OCI-M2 (cell line): ENCODE measurements around the gene FAM72D.
"Not testable (repeated sequence)": the region's sequence is repeated elsewhere in the genome, so short reads cannot be mapped to it uniquely, and the experiment has no call there.

Source experiments
- DNase-seq: peaks from one replicate; lab custom pipeline; 2025; ENCODE audit not compliant: unreplicated experiment; lab: John Stamatoyannopoulos, UW

The FAM72D gene

DNA sequence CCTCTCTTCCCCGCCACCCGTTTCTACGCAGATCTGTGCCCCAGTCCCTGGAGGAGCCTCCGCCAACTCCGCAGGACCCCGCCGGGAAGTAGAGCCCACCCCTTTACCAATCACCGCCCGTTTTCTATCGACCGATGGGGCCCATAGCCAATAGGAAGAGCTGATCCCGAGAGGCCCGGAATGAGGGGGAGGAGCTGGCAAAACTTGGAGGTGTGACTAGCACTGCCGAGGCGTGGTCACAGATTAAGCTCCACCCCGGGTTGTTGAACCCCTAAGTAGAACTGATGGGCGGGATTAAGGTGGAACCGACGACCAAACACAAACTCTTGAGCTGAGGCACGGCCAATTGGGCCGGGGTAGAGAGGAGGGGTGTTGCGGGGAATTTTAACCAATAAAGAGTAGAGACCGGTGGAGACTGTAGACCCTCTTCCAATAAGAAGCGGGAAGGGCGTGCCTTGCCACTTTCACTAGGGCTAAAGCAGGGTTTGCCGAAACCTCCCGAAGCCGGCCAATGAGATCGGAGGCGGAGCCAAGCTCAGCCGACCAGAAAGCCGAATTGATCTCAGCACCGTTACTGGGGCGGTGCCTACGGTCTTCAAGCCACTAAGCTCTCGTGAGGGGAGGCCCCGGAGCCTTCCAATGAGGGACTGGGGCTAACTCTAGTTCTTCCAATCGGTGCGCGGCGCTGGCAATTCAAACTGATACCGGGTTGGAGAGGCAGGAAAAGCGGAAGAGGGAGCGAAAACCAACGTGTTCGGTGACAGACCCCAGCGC, at the start of gene FAM72D, which contains the start of gene SRGAP2B:
TSS of gene FAM72D (plus strand) at position 691 of the 774 bp plus-strand sequence. CDS start 874 bp downstream, outside the sequence.
TSS of gene SRGAP2B (minus strand) at position 45 of the 774 bp plus-strand sequence. CDS start 2,427 bp downstream, outside the sequence.
- DNase-seq: not testable (repeated sequence)

- not testable (repeated sequence) for DNase-seq
Observed at GRCh38 chr1:145047553-145047952, 48.2 kb upstream of the FAM72D start.

GRCh38 chr1:145048181-145048856, 47.5 kb upstream of the FAM72D start:
- not testable (repeated sequence) for DNase-seq

GRCh38 chr1:145052019-145052776, 43.6 kb upstream of the FAM72D start:
- DNase-seq: not testable (repeated sequence)

DNA sequence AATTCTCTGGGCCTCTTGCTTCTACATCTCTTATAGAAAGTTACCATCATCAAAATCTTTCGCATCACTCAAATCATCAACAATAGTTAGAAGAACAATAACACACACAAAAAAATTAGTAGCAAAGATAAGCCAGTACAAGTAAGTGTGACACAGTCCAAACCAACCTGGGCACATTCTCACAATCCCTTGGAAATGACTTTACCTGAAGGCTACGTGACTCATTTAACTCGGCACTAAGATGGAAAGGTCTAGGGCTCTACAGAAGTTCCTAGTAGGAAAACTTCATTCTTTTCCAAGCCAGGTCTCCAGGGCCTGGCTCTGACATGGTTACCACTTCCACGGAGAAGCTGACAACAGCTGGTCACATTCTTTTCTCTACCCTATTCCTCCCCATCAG, 42.3 kb upstream of the FAM72D start:
- DNase-seq: not testable (repeated sequence)

GRCh38 chr1:145055217-145055760, 40.5 kb upstream of the FAM72D start:
- DNase-seq: not testable (repeated sequence)

DNA sequence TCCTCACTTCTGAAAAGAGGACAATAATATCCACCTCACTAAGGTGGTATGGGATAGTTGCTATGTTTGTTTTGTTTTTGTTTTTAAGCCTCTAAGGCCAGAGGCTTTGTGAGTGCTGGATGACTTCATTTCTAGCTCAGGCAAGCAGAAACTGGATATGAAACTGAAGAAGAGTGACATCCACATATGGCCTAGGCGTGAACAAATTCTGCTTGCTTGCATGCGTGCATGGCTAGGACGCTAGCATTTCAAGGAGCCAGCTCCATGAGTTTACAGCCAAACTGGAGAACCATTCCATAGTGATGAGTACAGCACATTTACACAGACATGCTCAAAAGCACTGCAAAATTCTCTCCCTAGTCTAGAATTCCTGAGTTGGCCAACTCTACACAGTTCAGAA, 37.6 kb upstream of the FAM72D start:
- not testable (repeated sequence) for DNase-seq

GRCh38 chr1:145063285-145063684, 32.5 kb upstream of the FAM72D start:
- DNase-seq: not testable (repeated sequence)

GRCh38 chr1:145063941-145064648, 31.7 kb upstream of the FAM72D start:
- DNase-seq: not testable (repeated sequence)

DNA sequence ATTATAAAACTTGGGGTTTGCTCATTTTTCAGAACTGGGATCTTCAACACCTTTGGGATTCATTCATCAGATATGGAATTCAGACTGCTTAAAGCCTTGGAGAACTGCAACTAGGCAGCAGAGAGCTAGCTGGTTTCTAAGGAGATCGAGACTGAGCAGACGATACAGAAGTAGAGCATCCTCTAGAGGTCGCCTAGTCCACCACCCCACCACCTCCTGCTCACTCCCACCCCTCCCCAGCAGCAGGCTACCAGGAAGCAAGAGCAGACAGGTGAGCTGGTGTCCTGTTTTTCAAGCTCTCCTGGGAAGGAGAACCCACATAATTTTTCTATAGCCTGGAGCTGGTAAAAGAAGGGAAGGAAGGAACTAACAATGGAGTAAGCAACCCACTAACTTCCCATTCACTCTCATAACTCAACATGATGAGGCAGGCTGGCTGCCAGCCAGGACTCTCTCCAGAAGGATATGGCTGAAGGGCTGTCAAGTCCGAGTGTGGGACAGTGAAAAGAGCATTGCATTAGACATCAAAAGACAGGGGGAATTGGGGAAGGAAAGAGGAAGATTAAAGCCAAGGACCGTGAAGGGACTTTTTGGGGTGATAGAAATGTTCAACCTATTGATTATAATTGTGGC, 30.5 kb upstream of the FAM72D start:
- DNase-seq: not testable (repeated sequence)

GRCh38 chr1:145066486-145066885, 29.3 kb upstream of the FAM72D start:
- DNase-seq: not testable (repeated sequence)

- DNase-seq: not testable (repeated sequence)
Observed at GRCh38 chr1:145071569-145071968, 24.2 kb upstream of the FAM72D start.

DNA sequence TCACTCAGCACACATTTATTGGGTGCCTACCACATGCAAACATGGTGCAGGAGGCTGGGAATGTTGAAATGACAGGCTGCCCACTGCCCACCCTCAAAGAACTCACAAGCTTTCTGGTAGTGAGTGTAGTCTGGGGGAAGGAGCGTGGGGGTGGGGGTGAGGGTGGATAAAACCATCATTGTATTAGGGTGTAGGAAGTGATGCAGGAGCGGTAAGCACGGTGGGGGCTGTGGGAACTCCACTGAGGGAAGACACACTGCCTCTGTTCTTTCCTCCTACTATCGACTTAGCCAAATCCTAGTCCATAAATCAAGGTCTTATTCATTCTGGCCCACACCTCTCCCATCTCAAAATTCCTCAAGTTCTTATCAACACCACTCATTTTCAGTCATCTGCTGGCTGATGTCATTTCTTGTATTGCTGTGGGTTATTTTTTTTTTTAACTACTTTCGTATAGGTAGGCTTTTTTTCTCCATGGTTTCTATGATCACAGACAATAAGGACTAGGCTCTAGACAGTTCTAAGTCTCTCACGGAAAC, 21.7 kb upstream of the FAM72D start:
- DNase-seq: not testable (repeated sequence)

DNA sequence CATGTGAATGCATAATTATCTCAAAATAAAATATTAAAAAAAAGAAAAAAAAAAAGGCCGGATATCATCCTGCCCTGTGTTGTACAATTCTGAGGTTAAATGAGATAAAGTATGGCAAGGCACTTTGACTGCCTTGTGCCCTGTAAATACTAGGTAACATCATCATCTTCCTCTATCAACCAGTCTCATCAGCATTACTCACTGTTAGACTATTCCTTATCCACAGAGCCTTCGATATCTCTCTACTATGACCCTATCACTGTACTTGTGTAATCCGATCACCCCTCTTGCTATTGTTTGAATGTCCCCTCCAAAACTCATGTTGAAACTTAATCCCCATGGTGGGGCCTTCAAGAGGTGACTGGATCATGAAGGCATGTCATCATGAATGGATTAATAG, 18.9 kb upstream of the FAM72D start:
- not testable (repeated sequence) for DNase-seq

DNA sequence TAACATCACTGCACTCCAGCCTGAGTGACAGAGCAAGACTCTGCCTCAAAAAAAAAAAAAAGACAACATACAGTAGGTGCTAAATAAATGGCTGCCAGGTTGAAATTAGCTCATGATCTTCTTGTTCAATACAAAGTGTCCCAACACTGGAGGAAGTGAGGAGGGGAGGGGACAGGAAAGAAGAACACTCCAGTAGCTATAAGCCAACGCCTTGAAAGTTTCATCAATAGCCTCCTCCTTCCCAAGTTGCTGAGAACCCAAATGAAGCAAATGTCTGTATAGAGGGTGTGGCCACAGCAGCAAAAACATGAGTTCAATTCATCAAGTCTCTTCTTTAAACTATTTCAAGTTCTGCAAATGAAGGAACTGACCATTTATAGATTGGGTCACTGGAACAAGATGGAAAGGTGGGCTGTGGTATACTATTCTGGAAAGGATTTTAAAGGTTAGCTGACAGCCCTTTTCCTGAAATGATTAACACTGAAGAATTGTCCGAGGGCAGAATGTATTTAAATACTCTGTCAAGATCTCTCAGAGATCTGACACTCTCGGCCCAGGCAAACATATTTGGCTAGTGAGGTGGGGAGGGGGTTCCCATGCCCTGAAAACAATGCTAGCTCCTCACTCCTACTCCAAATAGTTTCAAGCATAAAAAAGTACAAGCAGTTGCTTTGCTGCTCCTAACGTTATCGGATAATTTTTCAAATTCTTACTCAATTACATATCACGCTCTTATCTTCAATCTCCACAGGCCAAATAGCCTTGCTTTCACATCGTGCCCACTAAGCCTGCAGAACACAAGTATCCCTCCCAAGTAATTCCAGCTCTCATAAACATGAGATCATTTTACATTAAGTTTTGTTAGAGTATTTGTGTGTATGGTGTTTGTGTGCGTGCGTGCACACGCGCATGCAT, 17.6 kb upstream of the FAM72D start:
- not testable (repeated sequence) for DNase-seq

DNA sequence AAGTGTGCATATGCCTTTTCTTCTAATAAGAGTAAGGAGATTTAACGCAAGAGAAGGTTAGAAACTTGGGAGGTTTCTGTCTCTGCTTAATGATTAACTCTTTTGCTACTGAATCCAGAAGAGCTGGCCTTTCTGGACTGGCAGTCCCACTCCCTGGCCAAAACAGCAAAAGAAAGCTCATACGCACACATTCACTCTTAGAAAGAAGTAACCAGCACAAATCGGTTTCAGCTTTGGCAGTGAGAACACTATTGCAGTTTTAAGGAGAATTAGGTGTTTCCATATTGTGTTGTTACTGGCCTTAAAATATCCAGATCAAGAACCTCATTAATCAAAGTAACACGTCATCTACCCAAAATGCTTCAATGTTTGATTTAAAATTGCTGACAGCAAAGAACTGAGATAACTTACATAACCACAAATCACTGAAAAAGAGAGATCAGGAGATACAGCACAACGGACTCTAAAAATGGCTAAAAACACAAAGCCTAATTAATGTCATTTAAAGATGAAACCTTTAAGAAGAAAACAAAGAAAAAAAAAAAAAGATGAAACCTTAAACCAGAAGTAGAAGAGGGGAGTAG, 16.9 kb upstream of the FAM72D start:
- not testable (repeated sequence) for DNase-seq

- DNase-seq: not testable (repeated sequence)
Observed at GRCh38 chr1:145079737-145080136, 16.0 kb upstream of the FAM72D start.

DNA sequence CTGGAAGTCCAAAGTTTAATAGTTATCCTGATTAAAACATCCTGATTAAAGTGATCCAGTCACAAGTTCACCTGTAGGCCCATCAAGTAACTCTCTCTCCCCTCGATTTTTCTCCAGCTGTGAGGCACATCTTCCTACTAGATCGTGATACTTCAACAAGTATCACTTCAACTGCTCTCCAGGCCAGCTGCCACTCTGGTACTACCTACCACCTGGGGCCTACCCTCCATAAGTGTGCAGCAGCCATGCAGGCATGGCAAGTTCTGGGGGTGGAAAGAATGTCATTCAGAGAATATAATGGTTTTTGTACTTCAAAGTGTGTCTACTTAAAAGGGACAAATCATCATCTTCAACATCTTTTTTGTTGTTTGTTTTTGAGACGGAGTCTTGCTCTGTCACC, 15.6 kb upstream of the FAM72D start:
- not testable (repeated sequence) for DNase-seq
